NCI-H1436 treated with DMSO at 0.1 percent for 48 hours (cell line): ENCODE results near the gene ELOVL6.

Experiments
- DNase-seq: peaks from one replicate; lab custom pipeline; 2025; lab: John Stamatoyannopoulos, UW

ELOVL6 gene

GRCh38 chr4:110025056-110025455 is 173.4 kb downstream of the ELOVL6 start:
- DNase-seq, result no peak

GRCh38 chr4:110022457-110022856 is 176.0 kb downstream of the ELOVL6 start:
- no peak for DNase-seq

- no peak for DNase-seq
Measured at GRCh38 chr4:110020646-110021443, 177.6 kb downstream of the ELOVL6 start.

- DNase-seq, result no peak
Measured at GRCh38 chr4:110020139-110020538, 178.3 kb downstream of the ELOVL6 start.

GRCh38 chr4:110019153-110019552 is 179.3 kb downstream of the ELOVL6 start:
- no peak for DNase-seq

- DNase-seq, result no peak
Measured at GRCh38 chr4:110014233-110014632, 184.2 kb downstream of the ELOVL6 start.

- DNase-seq, result no peak
Measured at GRCh38 chr4:110012917-110013316, 185.5 kb downstream of the ELOVL6 start.

GRCh38 chr4:110010797-110011196 is 187.6 kb downstream of the ELOVL6 start:
- no peak for DNase-seq

GRCh38 chr4:110009550-110009949 is 188.9 kb downstream of the ELOVL6 start:
- no peak for DNase-seq

GRCh38 chr4:110008540-110008939 is 189.9 kb downstream of the ELOVL6 start:
- DNase-seq, result no peak

- DNase-seq, result no peak
Measured at GRCh38 chr4:110007217-110007616, 191.2 kb downstream of the ELOVL6 start.

- peak; percentile 4 for DNase-seq
Measured at GRCh38 chr4:110005461-110006056, 192.9 kb downstream of the ELOVL6 start.

GRCh38 chr4:110004556-110004955 is 193.9 kb downstream of the ELOVL6 start:
- no peak for DNase-seq

GRCh38 chr4:110003401-110004187 is 194.8 kb downstream of the ELOVL6 start:
- no peak for DNase-seq

GRCh38 chr4:110002326-110002725 is 196.1 kb downstream of the ELOVL6 start:
- DNase-seq, result no peak

- no peak for DNase-seq
Measured at GRCh38 chr4:109999585-109999912, 198.9 kb downstream of the ELOVL6 start.

- DNase-seq, result no peak
Measured at GRCh38 chr4:109998867-109999584, 199.4 kb downstream of the ELOVL6 start.

- no peak for DNase-seq
Measured at GRCh38 chr4:109996526-109996925, 201.9 kb downstream of the ELOVL6 start.
